GM21381 (cell line): ENCODE measurements around the gene JAM3.
A peak's percentile ranks its signal among the peaks of the same experiment; 100 is the strongest.
"Not testable (repeated sequence)": the region's sequence is repeated elsewhere in the genome, so short reads cannot be mapped to it uniquely, and the experiment has no call there.

Experiments used
- ATAC-seq: cut with Tn5 transposase; IDR thresholded peaks from one replicate; pipeline ENCODE4 v1.9.1; 2021; ENCODE audit warnings: mild to moderate bottlenecking, moderate library complexity; ENCODE audit not compliant: unreplicated experiment

Gene JAM3

GRCh38 chr11:134098566-134099184 is 29.8 kb downstream of the JAM3 start:
- no peak for ATAC-seq

- no peak for ATAC-seq
These were observed 31.3 kb downstream of the JAM3 start for GRCh38 chr11:134100171-134100570.

- ATAC-seq = no peak
These were observed 32.4 kb downstream of the JAM3 start for GRCh38 chr11:134101282-134101681.

- no peak for ATAC-seq
These were observed 41.5 kb downstream of the JAM3 start for GRCh38 chr11:134110252-134110815.

GRCh38 chr11:134113787-134114186 is 44.9 kb downstream of the JAM3 start:
- not testable (repeated sequence) for ATAC-seq

- no peak for ATAC-seq
These were observed 47.3 kb downstream of the JAM3 start for GRCh38 chr11:134116210-134116609.

- no peak for ATAC-seq
These were observed 49.1 kb downstream of the JAM3 start for GRCh38 chr11:134118006-134118405.

- ATAC-seq = no peak
These were observed 50.2 kb downstream of the JAM3 start for GRCh38 chr11:134119094-134119493.

- ATAC-seq = no peak
These were observed 51.4 kb downstream of the JAM3 start for GRCh38 chr11:134120143-134120850.

- ATAC-seq = no peak
These were observed 52.2 kb downstream of the JAM3 start for GRCh38 chr11:134120921-134121526.

GRCh38 chr11:134124660-134125451 is 56.0 kb downstream of the JAM3 start:
- ATAC-seq = no peak

- no peak for ATAC-seq
These were observed 56.6 kb downstream of the JAM3 start for GRCh38 chr11:134125507-134125906.

GRCh38 chr11:134126217-134126822 is 57.4 kb downstream of the JAM3 start:
- ATAC-seq = no peak

- ATAC-seq = no peak
These were observed 62.9 kb downstream of the JAM3 start for GRCh38 chr11:134131628-134132244.

GRCh38 chr11:134132808-134133207 is 63.9 kb downstream of the JAM3 start:
- ATAC-seq = no peak

GRCh38 chr11:134134167-134134566 is 65.3 kb downstream of the JAM3 start:
- no peak for ATAC-seq

GRCh38 chr11:134138376-134138775 is 69.5 kb downstream of the JAM3 start:
- no peak for ATAC-seq

- ATAC-seq = no peak
These were observed 70.5 kb downstream of the JAM3 start for GRCh38 chr11:134139303-134139872.

- peak; percentile 77 for ATAC-seq
These were observed 71.0 kb downstream of the JAM3 start for GRCh38 chr11:134139873-134140331.
